T-helper 2 cell treated with Interferon-gamma antibody and Interleukin-4, amounts not matched to agents 5 μg/mL and 100 μg/mL, for 36 hours (primary cell): Measurements from ENCODE around the gene KIF26A.

Experiments
- DNase-seq: peaks from one replicate; pipeline ENCODE4 v3.0.0; 2021; ENCODE audit warnings: low spot score
- H3K27ac Mint-ChIP-seq: one replicate; pipeline ENCODE4 v1.8.0; 2021; ENCODE audit warnings: mild to moderate bottlenecking, mixed read lengths
- H3K27me3 Mint-ChIP-seq: one replicate; pipeline ENCODE4 v1.8.0; 2021; ENCODE audit warnings: low read depth, mixed read lengths
- H3K36me3 Mint-ChIP-seq: one replicate; pipeline ENCODE4 v1.8.0; 2021; ENCODE audit warnings: low read depth, mixed read lengths
- H3K4me1 Mint-ChIP-seq: one replicate; pipeline ENCODE4 v1.8.0; 2021; ENCODE audit warnings: low read depth, mixed read lengths
- H3K4me3 Mint-ChIP-seq: one replicate; pipeline ENCODE4 v1.8.0; 2022; ENCODE audit warnings: mild to moderate bottlenecking, moderate library complexity, mixed read lengths
- H3K9me3 Mint-ChIP-seq: one replicate; pipeline ENCODE4 v1.8.0; 2021; ENCODE audit warnings: mixed read lengths

The KIF26A gene

DNA sequence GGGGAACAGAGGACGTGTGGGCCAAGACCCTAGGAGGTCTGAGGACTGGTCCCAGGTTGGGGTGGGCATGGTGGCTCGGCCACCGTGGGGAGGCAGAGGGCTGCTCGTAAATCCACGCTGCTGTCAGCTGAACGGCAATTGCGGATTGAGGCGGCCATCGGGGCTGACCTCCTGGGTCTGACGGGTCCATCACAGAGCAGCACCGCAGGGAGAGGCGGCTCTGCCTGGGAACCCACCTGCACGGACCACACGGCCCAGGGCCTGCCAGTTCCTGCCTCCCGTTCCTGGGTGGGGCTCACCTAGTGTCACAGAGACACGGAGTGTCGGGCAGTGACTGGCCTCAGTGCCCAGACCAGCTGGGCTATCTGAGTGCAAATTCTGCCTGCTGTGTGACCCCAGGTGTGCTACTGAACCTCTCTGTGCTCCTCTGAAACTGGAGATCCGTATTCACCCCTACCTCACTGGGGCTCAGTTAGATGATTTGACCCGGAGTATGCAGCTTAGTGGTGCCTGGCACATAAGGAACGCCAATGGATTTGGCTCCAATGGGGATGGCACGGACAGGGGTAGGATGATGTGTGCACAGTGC lies 53.1 kb downstream of the KIF26A start:
- H3K9me3 Mint-ChIP-seq, result no peaks in the 10 kb centered on the region
- H3K27ac Mint-ChIP-seq, result no peak overlapping the region
- no peak for DNase-seq
- peaks cover 3% of the 10 kb centered on the region for H3K27me3 Mint-ChIP-seq
- H3K4me1 Mint-ChIP-seq, result peaks cover 3% of the 10 kb centered on the region
- H3K36me3 Mint-ChIP-seq, result no peaks in the 10 kb centered on the region
- no peak overlapping the region for H3K4me3 Mint-ChIP-seq

DNA sequence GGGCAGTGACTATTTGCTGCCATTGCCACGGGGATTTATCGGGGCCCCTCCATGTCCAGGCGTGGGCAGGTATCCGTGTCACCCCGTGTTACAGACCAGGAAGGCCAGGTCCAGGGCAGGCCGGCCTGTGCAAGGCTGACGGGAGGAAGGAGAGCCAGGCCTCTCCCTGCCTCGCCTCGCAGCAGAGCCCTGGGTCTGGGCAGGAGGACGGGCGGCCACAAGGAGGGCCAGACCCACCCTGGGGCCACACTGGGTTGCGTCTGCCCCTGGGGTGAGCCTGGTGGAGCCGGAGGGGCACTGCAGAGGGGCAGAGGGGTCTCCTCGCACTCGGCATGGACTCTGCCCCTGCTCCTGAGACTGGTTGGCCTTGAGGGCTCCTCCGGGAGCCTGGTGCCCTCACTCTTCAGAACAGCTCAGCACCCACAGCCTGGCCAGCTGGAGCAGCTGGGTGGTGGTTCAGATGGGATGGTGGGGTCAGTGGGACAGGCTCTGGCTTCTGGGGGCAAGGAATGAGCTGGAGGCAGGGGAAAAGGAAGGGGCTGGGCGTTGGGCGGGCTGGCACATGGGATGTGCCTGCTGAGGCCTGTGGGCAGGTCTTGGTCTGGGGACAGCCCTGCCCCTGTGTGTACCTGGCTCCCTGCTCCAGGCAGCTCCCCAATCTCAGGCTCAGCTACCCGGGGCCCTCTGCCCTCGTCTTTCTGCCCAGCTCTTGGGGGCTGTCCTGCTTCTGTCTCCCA lies 53.9 kb downstream of the KIF26A start:
- H3K4me1 Mint-ChIP-seq, result peaks cover 3% of the 10 kb centered on the region
- no peak overlapping the region for H3K4me3 Mint-ChIP-seq
- no peak overlapping the region for H3K27ac Mint-ChIP-seq
- no peaks in the 10 kb centered on the region for H3K9me3 Mint-ChIP-seq
- H3K27me3 Mint-ChIP-seq, result peaks cover 3% of the 10 kb centered on the region
- DNase-seq, result no peak
- no peaks in the 10 kb centered on the region for H3K36me3 Mint-ChIP-seq

DNA sequence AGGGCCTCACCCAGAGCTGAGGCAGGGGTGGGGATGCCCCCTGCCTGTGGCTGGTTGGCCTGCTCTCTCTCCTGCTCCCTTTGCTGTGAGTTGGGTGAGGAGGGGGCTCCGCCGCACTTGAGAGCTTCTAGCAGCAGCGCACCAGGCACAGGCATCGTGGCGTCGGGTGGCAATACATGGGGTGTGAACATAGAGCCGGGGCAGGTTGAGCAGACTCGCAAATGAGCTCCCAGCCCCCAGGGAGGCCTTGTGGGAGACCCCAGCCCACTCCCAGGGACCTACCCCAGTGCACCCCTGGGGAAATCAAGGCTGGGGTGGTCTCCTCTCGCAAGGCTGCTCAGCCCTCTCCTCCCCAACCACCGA lies 54.5 kb downstream of the KIF26A start:
- Mint-ChIP-seq H3K4me1 (peaks cover 3% of the 10 kb centered on the region), H3K27ac (no peak overlapping the region), H3K27me3 (peaks cover 3% of the 10 kb centered on the region), H3K9me3 (no peaks in the 10 kb centered on the region), H3K36me3 (no peaks in the 10 kb centered on the region), H3K4me3 (no peak overlapping the region)
- DNase-seq, result no peak

DNA sequence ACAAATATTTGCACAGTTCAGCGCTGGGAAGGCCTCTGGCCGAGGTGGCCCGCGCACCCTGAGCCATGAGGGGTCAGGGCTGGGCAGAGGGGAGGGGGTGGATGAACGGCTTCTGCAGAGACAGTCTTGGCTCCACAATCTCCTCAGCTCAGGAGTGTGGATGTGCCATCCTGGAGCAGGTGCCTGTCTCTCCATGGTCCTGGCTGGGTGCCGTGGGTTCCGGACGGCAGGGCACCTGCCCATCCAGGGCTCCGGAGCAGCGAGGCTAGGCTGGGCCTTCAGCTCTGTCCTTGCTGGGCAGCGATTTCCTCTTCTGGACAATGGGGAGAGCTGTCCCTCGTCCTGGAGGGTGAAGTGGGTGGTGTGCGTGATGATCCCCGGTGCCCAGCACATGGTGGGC lies 55.6 kb downstream of the KIF26A start:
- no peak overlapping the region for H3K27ac Mint-ChIP-seq
- DNase-seq, result no peak
- no peaks in the 10 kb centered on the region for H3K36me3 Mint-ChIP-seq
- peaks cover 3% of the 10 kb centered on the region for H3K27me3 Mint-ChIP-seq
- no peak overlapping the region for H3K4me3 Mint-ChIP-seq
- no peaks in the 10 kb centered on the region for H3K9me3 Mint-ChIP-seq
- peaks cover 3% of the 10 kb centered on the region for H3K4me1 Mint-ChIP-seq

DNA sequence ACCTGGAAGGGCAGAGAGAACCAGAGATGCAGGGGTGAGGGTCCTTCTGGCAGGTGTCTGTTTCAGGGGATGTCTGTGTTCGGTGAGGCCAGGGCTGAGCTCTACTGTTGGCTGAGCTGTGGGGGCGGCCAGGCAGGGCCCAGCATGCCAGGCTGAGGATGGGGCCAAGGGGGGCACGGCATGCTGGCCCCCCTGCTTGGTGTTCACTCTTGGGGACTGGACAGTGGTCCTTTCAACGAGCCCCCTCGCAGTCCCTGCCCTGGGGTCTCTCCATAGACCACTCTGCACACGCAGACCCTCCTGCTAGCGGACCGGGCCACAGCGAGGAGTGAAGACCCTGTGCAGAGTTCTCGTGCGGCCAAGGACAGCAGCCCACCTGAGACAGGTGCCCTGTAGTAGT lies 56.3 kb downstream of the KIF26A start:
- no peaks in the 10 kb centered on the region for H3K9me3 Mint-ChIP-seq
- H3K4me1 Mint-ChIP-seq, result peaks cover 3% of the 10 kb centered on the region
- peaks cover 3% of the 10 kb centered on the region for H3K27me3 Mint-ChIP-seq
- no peak for DNase-seq
- no peak overlapping the region for H3K4me3 Mint-ChIP-seq
- no peak overlapping the region for H3K27ac Mint-ChIP-seq
- no peaks in the 10 kb centered on the region for H3K36me3 Mint-ChIP-seq

DNA sequence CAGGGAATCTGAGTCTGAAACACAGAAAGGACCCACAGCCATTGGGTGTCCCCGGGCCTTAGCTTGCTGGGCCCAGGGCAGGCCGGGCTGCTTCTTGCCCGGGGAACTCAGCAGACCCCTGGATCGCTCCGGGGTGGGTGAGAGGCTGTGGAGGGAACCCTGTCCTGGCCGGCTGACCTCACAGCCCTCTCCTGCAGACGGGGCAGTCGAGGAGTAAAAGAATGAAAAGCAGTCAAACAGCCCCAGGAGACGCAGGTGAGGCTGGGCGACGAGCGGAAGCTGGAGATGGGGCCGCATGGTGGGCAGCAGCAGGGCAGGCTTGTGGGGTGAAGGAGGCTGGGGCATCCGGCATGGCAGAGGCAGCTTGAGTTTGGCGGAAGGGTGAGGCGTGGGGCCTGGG lies 57.0 kb downstream of the KIF26A start:
- Mint-ChIP-seq H3K4me3 (no peak overlapping the region), H3K9me3 (no peaks in the 10 kb centered on the region), H3K4me1 (peaks cover 3% of the 10 kb centered on the region), H3K36me3 (no peaks in the 10 kb centered on the region), H3K27ac (no peak overlapping the region), H3K27me3 (peaks cover 3% of the 10 kb centered on the region)
- no peak for DNase-seq

DNA sequence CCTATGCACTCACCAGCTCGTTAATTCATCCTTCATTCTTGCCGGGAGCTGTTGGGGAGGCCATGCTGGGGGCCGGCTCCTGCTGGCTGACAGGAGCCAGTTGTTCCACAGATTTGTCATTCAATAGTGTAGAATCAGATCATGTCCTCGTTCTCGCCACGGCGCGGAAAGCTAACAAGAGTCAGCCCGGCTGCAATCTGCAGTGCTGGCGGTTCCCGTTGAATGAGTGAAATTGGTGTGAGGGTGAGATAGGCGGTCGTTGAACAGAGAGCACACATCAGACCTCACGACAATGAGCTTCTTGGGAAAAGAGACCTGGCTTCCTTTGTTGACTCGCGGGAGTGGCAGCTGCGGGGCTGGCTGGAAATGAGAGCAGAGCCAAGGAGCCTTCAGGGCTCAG lies 57.5 kb downstream of the KIF26A start:
- DNase-seq, result no peak
- Mint-ChIP-seq H3K36me3 (no peaks in the 10 kb centered on the region), H3K4me1 (peaks cover 3% of the 10 kb centered on the region), H3K4me3 (no peak overlapping the region), H3K27me3 (peaks cover 3% of the 10 kb centered on the region), H3K27ac (no peak overlapping the region), H3K9me3 (no peaks in the 10 kb centered on the region)

DNA sequence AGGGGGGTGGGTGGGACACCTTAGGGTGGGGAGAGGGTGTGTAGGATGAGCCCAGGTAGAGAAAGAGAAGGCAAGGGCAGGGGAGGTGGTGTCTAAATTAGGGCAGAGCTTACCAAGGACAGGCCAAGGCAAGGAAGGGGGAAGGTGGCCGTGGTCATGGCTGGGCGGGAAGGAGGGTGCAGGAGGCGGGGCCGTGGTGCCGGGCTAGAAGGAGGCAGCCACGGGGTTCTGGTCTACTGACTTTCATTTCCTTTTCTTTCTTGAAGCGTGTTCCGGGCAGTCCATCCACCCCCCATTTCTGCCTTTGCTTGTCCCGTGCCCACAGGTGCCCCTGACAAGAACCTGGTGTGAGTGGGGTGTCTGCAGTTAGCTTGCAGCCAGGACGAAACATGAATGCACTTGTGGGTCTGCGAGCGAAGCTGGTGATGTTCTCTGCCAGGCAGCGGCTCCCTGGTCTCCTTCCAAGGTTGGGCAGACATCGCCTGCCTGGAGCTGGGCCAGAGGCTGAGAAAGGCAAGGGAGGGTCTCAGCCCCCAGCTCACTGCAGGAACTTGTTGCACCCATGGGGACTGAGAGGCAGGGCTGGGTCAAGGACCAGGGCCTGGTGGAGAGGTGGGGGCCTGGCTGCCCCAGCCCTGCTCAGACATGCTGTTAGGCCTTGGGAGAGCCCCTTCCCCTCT lies 58.2 kb downstream of the KIF26A start:
- Mint-ChIP-seq H3K4me3 (no peak overlapping the region), H3K4me1 (peaks cover 3% of the 10 kb centered on the region), H3K36me3 (no peaks in the 10 kb centered on the region), H3K27ac (no peak overlapping the region), H3K27me3 (peaks cover 3% of the 10 kb centered on the region), H3K9me3 (no peaks in the 10 kb centered on the region)
- DNase-seq, result no peak

DNA sequence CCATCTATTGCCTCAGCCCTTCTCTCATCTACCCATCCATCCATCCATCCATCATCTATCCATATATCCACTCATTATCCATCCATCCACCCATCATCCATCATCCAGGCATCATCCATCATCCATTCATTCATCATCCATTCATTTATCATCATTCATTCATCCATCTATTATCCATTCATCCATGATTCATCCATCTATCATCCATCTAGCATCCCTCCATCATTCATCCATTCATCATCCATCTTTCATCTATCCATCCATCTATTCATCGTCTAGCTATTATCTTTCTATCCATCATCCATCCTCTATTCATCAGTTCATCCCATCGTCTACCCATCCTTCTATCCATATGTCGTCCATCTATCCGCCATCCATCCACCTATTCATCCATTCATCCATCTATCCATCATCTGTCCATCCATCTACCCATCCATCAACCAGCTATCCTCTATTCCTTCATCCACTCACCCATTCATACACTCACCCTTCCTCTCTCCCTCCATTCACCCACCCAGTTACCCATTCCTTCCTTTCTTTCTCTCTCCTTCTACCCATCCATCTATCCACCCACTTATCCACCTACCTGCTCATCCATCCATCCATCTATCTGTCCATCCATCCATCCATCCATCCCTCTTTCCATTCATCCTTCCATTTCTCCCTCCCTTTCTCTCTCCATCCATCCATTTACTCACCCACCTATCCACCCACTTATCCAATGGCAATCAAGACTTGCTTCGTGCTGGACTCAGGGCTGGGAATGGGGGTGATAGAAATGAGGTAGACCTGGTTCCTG lies 59.3 kb downstream of the KIF26A start:
- H3K4me3 Mint-ChIP-seq, result no peak overlapping the region
- peaks cover 3% of the 10 kb centered on the region for H3K27me3 Mint-ChIP-seq
- no peaks in the 10 kb centered on the region for H3K9me3 Mint-ChIP-seq
- no peak overlapping the region for H3K27ac Mint-ChIP-seq
- peaks cover 3% of the 10 kb centered on the region for H3K4me1 Mint-ChIP-seq
- no peaks in the 10 kb centered on the region for H3K36me3 Mint-ChIP-seq
- no peak for DNase-seq

DNA sequence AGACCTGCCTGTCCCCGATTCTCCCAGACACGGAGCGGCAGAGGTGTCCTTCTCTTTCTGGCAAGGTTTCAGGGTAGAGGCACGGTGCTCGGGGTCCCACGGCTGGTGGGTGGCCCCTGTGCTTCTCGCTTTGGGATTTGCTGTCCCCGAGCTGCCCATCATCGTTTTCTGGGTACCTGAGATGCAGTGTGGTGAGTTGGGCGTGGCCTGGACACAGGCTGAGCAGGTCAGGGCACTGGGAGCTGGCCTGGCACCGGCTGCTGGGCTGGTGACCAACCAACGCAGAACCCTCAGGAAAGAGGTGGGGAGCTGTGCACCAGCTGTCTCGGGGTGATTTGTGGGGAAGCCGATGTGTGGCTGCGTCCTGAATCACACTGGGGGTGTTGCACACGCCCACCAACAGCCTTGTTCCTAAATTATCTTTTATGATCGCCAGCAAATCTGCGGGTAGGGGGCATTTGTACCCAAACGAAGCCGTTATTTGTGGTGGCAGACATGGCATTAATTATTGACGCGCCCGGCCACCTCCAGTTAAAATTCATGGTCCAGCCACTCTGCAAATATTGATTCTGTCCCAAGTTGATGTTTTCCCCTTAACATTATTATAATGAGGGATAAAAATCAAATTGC lies 61.0 kb downstream of the KIF26A start:
- H3K9me3 Mint-ChIP-seq, result no peaks in the 10 kb centered on the region
- no peak overlapping the region for H3K27ac Mint-ChIP-seq

DNA sequence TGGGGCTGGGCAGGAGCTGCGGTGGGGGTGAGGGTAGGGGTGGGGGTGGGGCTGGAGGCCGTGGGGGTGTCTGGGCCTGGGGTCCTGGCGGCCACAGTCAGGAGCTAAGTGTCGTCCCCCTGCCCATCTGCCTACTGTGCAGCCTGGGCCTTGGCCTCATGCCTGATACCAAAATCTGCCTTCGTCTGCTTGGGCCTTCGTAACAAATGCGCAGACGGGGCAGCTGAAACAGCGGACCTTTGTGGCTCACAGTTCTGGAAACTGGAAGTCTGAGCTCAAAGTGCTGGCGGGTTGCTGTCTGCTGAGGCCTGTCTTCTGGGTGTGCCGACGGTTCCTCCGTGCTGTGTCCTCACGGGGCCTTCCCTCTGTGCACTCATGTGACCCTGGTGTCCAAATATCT lies 61.7 kb downstream of the KIF26A start:
- Mint-ChIP-seq H3K27ac (no peak overlapping the region), H3K27me3 (peaks cover 3% of the 10 kb centered on the region), H3K9me3 (no peaks in the 10 kb centered on the region), H3K4me1 (peaks cover 3% of the 10 kb centered on the region), H3K4me3 (no peak overlapping the region), H3K36me3 (no peaks in the 10 kb centered on the region)
- no peak for DNase-seq

More for the DNA sequence above, 61.0 kb downstream of the KIF26A start:
- DNase-seq, result no peak
- Mint-ChIP-seq H3K36me3 (no peaks in the 10 kb centered on the region), H3K27me3 (peaks cover 3% of the 10 kb centered on the region), H3K4me3 (no peak overlapping the region), H3K4me1 (peaks cover 3% of the 10 kb centered on the region)

DNA sequence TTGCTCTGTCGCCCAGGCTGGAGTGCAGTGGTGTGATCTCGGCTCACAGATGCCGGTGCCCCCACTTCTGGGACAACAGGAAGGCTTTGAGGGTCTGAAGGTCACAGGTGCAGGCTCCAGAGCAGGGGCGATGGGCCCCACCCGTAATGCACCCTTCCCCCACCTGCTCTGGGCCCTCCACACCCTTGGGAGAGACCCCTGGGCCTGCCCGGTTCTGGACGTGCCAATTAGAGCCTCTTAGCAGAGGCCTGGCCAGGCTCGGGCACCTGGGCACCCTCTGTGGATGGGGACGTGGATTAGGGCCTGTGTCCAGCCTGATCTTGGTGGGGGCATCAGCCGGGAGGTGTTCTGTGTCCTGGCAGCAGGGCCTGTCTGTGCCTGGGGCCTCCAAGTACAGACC lies 62.2 kb downstream of the KIF26A start:
- H3K4me1 Mint-ChIP-seq, result peaks cover 3% of the 10 kb centered on the region
- peaks cover 3% of the 10 kb centered on the region for H3K27me3 Mint-ChIP-seq
- no peaks in the 10 kb centered on the region for H3K9me3 Mint-ChIP-seq
- no peaks in the 10 kb centered on the region for H3K36me3 Mint-ChIP-seq
- no peak overlapping the region for H3K4me3 Mint-ChIP-seq
- H3K27ac Mint-ChIP-seq, result no peak overlapping the region
- DNase-seq, result no peak

DNA sequence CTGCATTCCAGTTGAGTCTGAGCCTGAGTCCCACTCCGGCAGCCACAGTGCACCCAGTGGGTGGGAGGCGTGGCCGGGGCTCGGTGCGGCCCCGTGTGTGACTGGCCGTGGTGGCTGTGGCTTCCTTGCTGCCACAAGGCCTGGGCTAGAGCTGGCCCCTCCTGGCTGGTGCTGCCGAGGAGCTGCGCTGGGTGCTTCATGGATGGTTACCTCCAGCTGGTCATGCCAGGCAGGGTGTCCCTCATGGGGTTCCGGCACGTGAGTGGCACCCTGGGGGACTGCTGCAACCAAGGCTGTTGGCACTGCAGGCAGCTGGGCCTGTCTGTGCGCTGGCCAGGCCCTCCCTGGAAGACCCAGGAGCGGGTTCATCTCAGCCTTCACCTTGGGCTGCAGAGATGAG lies 62.7 kb downstream of the KIF26A start:
- no peak for DNase-seq
- H3K4me1 Mint-ChIP-seq, result peaks cover 1% of the 10 kb centered on the region
- H3K9me3 Mint-ChIP-seq, result no peaks in the 10 kb centered on the region
- H3K36me3 Mint-ChIP-seq, result no peaks in the 10 kb centered on the region
- H3K4me3 Mint-ChIP-seq, result no peak overlapping the region
- H3K27me3 Mint-ChIP-seq, result peaks cover 1% of the 10 kb centered on the region
- H3K27ac Mint-ChIP-seq, result no peak overlapping the region

DNA sequence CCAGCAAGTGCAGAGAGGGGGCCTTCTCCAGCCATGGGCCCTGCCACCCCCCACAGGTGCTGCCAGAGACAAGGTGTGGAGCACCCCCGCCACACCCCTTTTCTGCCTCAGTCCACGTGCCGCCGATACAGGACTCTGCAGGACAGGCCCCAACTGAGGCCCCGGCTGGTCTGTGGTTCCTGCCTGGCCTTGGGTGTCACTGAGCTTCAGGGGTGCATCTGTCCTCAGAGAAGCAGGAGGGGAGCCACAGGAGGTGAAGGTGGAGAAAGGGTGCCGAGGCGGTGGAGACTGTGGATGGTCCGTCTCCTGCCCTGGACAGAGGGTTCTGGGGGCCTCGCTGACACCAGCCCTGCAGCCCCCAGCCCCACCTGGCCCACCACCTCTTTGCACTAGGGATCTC lies 63.1 kb downstream of the KIF26A start:
- Mint-ChIP-seq H3K27ac (no peak overlapping the region), H3K9me3 (no peaks in the 10 kb centered on the region), H3K27me3 (no peaks in the 10 kb centered on the region), H3K36me3 (no peaks in the 10 kb centered on the region), H3K4me3 (no peak overlapping the region), H3K4me1 (no peaks in the 10 kb centered on the region)
- DNase-seq, result no peak
